Body of pancreas (tissue), 4 donors: ENCODE data around the gene TLCD3A. TPM values are rescaled to one million over a fixed set of nuclear protein-coding genes. Genes with fewer than 3 reads are reported as not detected.

Experiments used
- ATAC-seq: fragments of 150-250 bp; one replicate; pipeline ENCODE4 v1.9.1; 2016
- DNase-seq, 4 donors: peaks; one replicate each; pipeline ENCODE4 v3.0.0-alpha.2; 2019
- H3K27ac ChIP-seq, 4 donors: fragments of 200-600 bp; sonication (generic); 1 replicate in 3 of 4; 2 replicates in 1 of 4; pipeline versions ENCODE4 v1.5.1 to v1.6.1; 2016 to 2019; ENCODE audit warnings: mild to moderate bottlenecking in 1 of 4, mixed read lengths in 1 of 4, moderate library complexity in 1 of 4
- H3K27me3 ChIP-seq, 2 donors: fragments of 200-600 bp; sonication (generic); one replicate each; pipeline ENCODE4 v1.6.0; 2016; ENCODE audit warnings: mild to moderate bottlenecking in 1 of 2
- H3K36me3 ChIP-seq, 2 donors: fragments of 200-600 bp; sonication (generic); replicated peaks in 1 of 2; 2 replicates each; pipeline ENCODE4 v1.5.1; 2016; ENCODE audit warnings: low read depth in 2 of 2; ENCODE audit not compliant: insufficient read depth in 1 of 2
- H3K4me1 ChIP-seq: fragments of 200-600 bp; sonication (generic); one replicate; pipeline ENCODE4 v1.6.0; 2016
- H3K4me3 ChIP-seq, 2 donors: fragments of 200-600 bp; sonication (generic); 1 replicate in 1 of 2; 2 replicates in 1 of 2; pipeline ENCODE4 v1.5.1; 2016 to 2019
- H3K9me3 ChIP-seq, 3 donors: fragments of 200-600 bp; sonication (generic); 1 replicate in 2 of 3; 2 replicates in 1 of 3; pipeline ENCODE4 v1.5.1; 2016
- POLR2A ChIP-seq, 3 donors: fragments of 450-650 bp; IDR thresholded peaks; one replicate each; pipeline ENCODE4 v1.6.1; 2016; ENCODE audit warnings: antibody characterized with exemption in 3 of 3, mild to moderate bottlenecking in 2 of 3
- WGBS, 2 donors: methylation state at CpG; one replicate each; pipeline ENCODE4 v1.1.5; 2017; 5-methylcytosine and 5-hydroxymethylcytosine counted together
- intact Hi-C: fragments of 100-400 bp; cut with DNase I; formaldehyde crosslinking; loops from one replicate; pipeline ENCODE4 v1.15.1; 2023
- total RNA-seq, 2 donors: library from RNA; depleted of rRNA; stranded (reverse); fragments of >200 nt; gene quantifications; one replicate each; pipeline ENCODE4 v1.1.0, GENCODE V29; 2016
- TF ChIP-seq, protein P1 (sequence below), 7 experiments: fragments of 450-650 bp in 4 of 7; fragments of 200-600 bp in 3 of 7; sonication (generic) in 3 of 7; IDR thresholded peaks; one replicate each; pipeline ENCODE4 v1.5.1; 2016 to 2019; ENCODE audit warnings: antibody characterized with exemption in 7 of 7

The TLCD3A gene
- total RNA-seq, 2 donors from 2014 or later = 3.6 to 7.9 TPM

DNA sequence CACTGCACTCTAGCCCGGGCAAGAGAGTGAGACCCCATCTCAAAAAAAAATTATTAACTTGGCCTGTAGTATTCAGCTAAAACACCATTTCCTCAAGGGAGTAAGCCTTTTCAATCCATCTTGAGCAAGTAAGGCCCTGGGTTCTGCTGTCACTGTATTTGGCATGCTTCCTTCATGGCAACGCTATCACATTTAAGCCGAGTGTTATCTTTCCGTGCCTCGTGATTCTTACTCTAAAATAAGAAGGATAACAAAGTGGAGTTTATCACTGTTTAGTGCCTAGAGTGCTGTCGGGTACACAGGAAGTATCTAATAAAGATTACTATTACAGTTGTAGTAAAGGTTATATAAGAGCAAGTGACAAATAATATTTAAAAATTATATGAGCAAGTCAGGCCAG is 26.5 kb upstream of the TLCD3A start:
- WGBS, 2 donors = 38 to 44% methylated on average over 6 of the region's 6 CpGs
- H3K27ac ChIP-seq = no peak overlapping the region
- peak; percentile 45 for ATAC-seq
- H3K36me3 ChIP-seq = peaks cover 0 to 11% of the 10 kb centered on the region in 2 donors
- H3K27me3 ChIP-seq = no peaks in the 10 kb centered on the region
- TF ChIP-seq, protein P1, sequence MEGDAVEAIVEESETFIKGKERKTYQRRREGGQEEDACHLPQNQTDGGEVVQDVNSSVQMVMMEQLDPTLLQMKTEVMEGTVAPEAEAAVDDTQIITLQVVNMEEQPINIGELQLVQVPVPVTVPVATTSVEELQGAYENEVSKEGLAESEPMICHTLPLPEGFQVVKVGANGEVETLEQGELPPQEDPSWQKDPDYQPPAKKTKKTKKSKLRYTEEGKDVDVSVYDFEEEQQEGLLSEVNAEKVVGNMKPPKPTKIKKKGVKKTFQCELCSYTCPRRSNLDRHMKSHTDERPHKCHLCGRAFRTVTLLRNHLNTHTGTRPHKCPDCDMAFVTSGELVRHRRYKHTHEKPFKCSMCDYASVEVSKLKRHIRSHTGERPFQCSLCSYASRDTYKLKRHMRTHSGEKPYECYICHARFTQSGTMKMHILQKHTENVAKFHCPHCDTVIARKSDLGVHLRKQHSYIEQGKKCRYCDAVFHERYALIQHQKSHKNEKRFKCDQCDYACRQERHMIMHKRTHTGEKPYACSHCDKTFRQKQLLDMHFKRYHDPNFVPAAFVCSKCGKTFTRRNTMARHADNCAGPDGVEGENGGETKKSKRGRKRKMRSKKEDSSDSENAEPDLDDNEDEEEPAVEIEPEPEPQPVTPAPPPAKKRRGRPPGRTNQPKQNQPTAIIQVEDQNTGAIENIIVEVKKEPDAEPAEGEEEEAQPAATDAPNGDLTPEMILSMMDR (IDR thresholded peaks at IDR 0.05) = no peak
- no peak for TF ChIP-seq POLR2A (IDR thresholded peaks at IDR 0.05)
- no peak overlapping the region for H3K4me3 ChIP-seq
- H3K4me1 ChIP-seq = no peaks in the 10 kb centered on the region
- intact Hi-C loops = no loop called here
- no peaks in the 10 kb centered on the region for H3K9me3 ChIP-seq
- DNase-seq = peak in 1 of 4 donors; percentile 17

- ATAC-seq (no peak), DNase-seq (no peak)
- 48% methylated on average over 4 to 5 of the region's 5 CpGs for WGBS, 2 donors
- H3K36me3 ChIP-seq = peaks cover 0 to 11% of the 10 kb centered on the region in 2 donors
- H3K4me3 ChIP-seq = no peak overlapping the region
- intact Hi-C loops = no loop called here
- no peaks in the 10 kb centered on the region for H3K27me3 ChIP-seq
- no peaks in the 10 kb centered on the region for H3K9me3 ChIP-seq
- no peak overlapping the region for H3K27ac ChIP-seq
- TF ChIP-seq, protein P1 (IDR thresholded peaks at IDR 0.05) = no peak
- no peak for TF ChIP-seq POLR2A (IDR thresholded peaks at IDR 0.05)
- peaks cover 9% of the 10 kb centered on the region for H3K4me1 ChIP-seq
These were observed 24.3 kb upstream of the TLCD3A start for GRCh38 chr17:708132-708531.

DNA sequence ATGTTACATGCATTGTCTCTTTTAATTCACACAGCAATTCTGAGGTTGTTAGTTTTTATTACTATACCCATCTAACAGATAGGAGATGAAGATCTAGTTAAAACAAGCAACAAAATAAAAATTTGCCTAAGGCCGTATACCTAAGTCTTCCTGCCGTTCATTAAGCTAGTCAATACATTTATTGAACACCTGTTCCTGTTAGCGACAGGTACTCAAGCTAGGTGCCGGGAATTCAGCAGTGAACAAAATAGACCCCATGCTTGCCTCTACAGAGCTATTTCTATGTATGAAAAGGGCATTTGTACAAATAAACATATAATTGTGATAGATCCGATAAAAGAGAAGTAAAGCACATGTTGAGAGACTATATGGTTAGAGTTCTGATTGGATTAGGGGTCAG is 14.3 kb upstream of the TLCD3A start:
- no peak overlapping the region for H3K4me3 ChIP-seq
- ATAC-seq (no peak), DNase-seq (no peak)
- no peak overlapping the region for H3K27ac ChIP-seq
- peaks cover 18% of the 10 kb centered on the region for H3K4me1 ChIP-seq
- WGBS, 2 donors = 74% methylated on average over 5 of the region's 5 CpGs
- TF ChIP-seq, protein P1 (IDR thresholded peaks at IDR 0.05) = no peak
- TF ChIP-seq POLR2A (IDR thresholded peaks at IDR 0.05) = no peak
- intact Hi-C loops = no loop called here
- H3K9me3 ChIP-seq = no peaks in the 10 kb centered on the region
- no peaks in the 10 kb centered on the region for H3K27me3 ChIP-seq
- no peaks in the 10 kb centered on the region for H3K36me3 ChIP-seq

DNA sequence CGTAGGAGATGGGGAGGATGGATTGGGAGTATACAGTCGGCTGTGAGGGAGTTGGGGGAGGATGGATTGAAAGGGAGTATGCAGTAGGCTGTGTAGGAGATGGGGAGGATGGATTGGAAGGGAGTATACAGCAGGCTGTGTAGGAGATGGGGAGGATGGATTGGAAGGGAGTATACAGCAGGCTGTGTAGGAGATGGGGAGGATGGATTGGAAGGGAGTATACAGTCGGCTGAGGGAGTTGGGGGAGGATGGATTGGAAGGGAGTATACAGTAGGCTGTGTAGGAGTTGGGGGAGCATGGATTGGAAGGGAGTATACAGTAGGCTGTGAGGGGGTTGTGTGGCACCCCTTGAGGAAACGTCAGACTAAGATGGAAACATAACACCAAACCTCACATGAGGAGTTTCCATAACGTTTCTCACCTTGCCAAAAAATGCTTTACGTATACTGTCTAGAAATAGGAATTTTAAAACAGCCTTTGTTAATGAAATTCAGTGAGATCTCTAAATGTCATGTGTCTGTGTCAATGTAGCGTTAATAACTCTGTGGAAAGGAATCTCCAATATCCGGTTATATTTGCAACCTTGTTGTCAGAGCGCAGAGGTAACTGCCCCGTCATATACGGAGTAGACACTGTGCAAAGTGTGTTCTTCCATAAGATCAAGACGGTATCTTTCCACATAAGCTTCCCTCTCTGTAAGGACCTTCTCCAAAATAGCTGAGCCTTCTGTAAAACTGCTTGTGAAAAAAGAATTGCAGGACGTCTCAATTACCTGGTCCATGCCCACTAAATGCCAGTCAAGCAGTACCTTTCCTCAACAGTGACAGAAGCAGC is 11.5 kb upstream of the TLCD3A start:
- no peak for ATAC-seq
- H3K27me3 ChIP-seq = no peaks in the 10 kb centered on the region
- intact Hi-C loops = no loop called here
- DNase-seq = no peak
- no peak overlapping the region for H3K4me3 ChIP-seq
- no peak for TF ChIP-seq POLR2A (IDR thresholded peaks at IDR 0.05)
- TF ChIP-seq, protein P1 (IDR thresholded peaks at IDR 0.05) = no peak
- 67 to 68% methylated on average over 13 of the region's 13 CpGs for WGBS, 2 donors
- no peaks in the 10 kb centered on the region for H3K36me3 ChIP-seq
- no peaks in the 10 kb centered on the region for H3K9me3 ChIP-seq
- H3K4me1 ChIP-seq = peaks cover 12% of the 10 kb centered on the region
- peak overlapping the region in 3 of 4 donors; percentile 28 to 55 (median 51) for H3K27ac ChIP-seq

DNA sequence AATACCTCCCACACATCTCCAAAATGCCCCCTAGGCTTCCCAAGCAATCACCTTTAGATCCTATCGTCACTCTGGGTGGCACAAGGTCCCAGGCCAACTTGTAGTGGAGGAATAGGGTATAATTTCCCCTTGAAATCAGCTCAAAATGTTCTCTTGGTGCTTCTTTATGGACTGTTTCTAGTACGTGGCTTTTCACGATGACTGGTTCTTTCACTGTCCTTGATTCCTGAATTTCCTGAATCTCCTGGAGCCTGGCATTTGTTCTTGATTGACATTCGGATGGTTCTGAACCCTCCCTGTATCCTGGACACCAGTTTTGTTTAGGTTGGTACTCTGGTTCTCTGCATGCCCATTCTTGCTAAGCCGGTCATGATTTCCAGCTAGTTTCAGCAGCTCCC is 10.9 kb upstream of the TLCD3A start:
- peak overlapping the region in 3 of 4 donors; percentile 28 to 55 (median 51) for H3K27ac ChIP-seq
- no peak for ATAC-seq
- no peak overlapping the region for H3K4me3 ChIP-seq
- no peaks in the 10 kb centered on the region for H3K9me3 ChIP-seq
- H3K27me3 ChIP-seq = no peaks in the 10 kb centered on the region
- no peak for DNase-seq
- H3K36me3 ChIP-seq = no peaks in the 10 kb centered on the region
- 44 to 48% methylated on average over 5 of the region's 5 CpGs for WGBS, 2 donors
- TF ChIP-seq POLR2A (IDR thresholded peaks at IDR 0.05) = no peak
- TF ChIP-seq, protein P1 (IDR thresholded peaks at IDR 0.05) = no peak
- intact Hi-C loops = no loop called here
- peaks cover 12% of the 10 kb centered on the region for H3K4me1 ChIP-seq
